ENCODE measurements around the gene TNN.
A peak's percentile ranks its signal among the peaks of the same experiment; 100 is the strongest.

Gene TNN

DNA sequence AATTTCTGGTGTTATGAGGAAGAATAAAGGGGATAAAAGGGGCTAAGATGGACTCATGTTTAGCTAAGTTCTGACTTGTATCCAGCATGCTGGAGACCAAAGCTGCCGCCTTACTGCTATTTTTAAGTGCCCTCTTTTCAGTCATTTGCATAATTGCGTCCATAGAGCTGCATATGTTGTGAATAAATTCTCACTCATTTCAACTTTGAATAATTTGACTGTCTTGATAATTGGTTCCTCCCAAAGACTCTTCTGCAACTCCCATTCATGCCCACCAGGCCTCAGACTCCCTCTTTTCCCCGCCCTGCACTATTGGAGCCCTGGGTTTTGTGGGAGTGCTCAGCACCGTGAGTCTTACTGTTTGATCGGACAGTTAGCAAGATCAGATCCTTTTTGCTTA, 79.9 kb downstream of the TNN start:
- DNase-seq (ENCODE audit: low read depth, low spot score), result no peak

DNA sequence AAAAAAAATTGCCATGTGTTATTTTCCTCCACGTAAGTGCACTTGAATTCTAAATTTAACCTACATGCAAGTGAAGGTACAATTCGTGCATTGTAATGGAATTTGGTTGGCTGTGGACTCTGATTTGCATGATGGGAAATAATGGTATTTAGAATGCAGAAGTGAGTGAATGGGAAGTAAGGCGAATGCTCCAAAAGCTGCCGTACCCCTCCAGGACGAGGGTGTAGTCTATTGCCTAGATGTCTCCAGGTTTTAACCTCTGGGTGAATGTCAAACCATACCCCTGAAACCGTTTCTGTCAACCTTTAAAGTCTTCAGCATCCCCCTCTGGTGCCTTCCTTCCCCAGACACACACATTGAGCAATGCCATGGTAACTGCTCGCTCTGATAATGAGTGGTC, 80.4 kb downstream of the TNN start:
- DNase-seq (ENCODE audit: low read depth, low spot score), result no peak

DNA sequence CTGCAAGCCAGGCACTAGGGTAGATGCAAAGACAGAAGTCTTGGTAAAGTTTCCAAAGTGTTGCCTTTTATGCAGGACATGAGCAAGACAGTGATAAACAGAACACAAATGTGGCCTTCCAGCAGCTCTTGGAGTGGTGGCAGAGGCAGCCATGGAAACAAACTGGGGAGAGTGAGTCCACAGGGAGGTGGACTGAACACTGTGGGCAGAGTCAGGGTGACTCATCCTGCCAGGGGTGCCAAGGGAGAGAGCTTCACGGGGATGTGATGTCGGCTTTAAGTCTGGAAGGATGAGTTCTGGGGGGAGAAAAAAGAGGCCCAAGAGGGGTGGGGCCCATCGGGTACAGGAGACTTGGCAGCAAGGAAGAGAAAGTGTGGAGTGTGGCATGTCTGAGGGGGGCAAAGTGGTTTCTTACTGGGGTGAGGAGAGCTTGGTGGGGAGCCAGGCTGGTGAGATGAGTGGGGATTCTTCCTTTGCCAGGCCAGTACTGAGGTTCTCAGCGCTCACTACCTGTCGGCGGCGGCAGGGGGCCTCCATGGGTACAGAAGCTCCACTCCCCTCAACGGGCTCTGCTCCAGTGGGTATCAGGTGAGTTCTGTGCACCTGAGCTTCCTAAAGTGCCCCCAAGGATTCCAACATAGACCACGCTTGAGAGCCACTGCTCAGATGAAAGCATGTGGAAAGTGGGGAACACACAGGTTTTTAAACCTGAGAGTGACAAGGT, 83.1 kb downstream of the TNN start:
- DNase-seq (ENCODE audit: low read depth, low spot score), result no peak

DNA sequence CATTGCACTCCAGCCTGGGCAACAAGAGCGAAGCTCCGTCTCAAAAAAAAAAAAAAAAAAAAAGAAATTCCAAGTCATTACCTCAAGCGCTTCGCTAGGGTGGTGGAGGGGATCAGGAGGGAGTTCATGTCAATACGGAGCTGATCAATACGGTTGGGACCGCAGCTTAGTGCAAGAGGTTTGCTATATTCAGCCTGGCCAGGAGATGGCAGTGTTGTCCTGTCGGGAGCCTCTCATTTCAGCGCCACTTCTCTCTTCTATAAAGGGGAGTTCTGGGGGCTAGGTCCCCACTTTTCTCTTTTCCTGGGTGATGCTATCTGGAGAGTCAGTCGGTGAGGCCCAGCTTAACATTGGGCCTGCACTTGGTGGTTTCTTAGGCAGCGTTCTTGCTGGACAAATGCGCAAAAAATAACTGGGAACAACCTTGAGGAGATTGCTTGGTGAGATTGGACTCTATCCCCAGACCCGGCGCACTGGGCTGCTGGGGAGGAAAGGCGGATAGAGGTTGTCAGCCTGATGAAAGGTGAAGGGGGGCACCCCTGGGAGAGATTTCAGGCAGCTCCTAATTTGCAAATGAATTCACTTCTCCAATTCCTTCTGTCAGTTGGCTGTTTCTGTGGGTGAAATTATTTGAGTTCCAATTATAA, 84.5 kb downstream of the TNN start:
- peak; percentile 26 for DNase-seq (ENCODE audit: low read depth, low spot score)

DNA sequence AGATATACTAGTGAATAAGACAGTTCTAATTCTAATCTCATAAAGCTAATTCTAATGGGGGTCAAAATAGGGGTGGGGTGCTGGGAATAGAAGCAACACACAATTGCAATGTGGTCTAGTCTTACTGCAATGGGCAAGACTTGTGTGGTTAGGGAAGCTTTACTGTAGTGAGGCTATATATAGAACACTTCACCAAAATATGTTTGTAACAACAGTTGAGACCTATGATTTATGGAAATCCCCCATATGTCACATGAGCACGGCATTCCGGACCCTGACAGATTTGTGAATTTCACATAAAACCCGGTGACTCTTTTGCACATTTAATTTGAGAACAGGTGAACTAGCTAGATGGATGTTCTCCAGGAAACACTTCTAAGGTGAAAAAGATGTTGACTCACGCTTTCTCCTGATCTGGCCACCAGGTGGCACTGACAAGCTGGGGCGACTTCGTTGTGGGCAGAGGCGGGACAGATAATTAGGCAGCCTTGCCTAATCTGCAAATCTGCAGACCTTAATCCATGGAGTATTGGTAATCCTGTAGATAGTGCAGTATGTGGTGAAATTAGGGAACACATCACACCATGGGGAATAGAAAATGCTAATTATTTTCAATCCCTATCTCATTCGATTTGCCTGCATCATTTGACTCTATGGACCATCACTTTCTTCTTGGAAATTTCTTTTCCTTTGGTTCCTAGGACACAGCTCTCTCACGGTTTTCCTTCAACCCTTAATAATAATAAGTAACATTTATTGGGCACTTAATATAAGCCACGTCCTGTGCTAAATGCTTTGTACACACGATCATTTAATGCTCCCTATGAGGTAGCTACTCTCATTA, 87.2 kb downstream of the TNN start:
- DNase-seq (ENCODE audit: low read depth, low spot score), result peak; percentile 64

GRCh38 chr1:175155473-175155856, 87.8 kb downstream of the TNN start:
- no peak for DNase-seq (ENCODE audit: low read depth, low spot score)

- no peak for DNase-seq (ENCODE audit: low read depth, low spot score)
Measured at GRCh38 chr1:175155936-175156335, 88.3 kb downstream of the TNN start.

- no peak for DNase-seq (ENCODE audit: low read depth, low spot score)
Measured at GRCh38 chr1:175157200-175157599, 89.6 kb downstream of the TNN start.

DNA sequence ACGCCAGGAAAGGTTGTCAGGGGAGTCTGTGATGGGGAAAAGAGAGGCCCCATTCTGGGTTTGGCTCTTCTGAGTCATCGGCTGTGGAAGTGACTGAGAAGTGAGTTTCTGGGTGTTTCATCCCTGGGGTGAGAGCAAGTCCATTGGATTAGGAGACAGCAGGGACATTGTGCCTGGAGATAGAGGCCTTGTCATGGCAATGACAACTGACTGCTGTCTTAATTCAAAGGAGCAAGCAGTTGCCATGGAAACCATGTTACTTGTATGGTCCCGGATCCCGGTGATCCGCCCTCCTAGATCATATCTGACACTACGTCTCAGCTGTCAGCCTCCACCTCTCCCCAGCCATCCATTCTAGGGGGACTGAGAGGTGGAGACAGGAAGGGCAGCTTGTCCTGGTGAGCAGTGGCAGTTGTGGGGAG, 90.5 kb downstream of the TNN start:
- DNase-seq (ENCODE audit: low read depth, low spot score), result no peak

DNA sequence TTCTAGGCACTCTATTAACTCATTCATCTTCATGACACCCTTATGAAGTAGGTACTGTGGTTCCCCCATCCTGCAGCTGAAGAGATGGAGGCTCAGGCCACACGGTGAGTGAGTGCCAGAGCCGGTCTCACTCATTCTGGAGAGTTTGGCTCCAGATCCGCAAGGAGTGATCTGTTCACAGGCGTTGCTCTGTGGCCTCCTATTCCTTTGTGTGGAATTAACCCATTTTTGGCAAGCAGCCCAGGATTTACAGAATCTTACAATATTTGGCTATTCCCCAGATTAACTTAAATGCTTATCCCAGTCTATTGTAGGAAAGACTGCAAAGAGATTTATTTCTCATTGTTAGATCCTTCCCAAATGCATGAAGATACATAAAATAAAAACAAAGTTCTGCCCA, 95.3 kb downstream of the TNN start:
- DNase-seq (ENCODE audit: low read depth, low spot score), result no peak

DNA sequence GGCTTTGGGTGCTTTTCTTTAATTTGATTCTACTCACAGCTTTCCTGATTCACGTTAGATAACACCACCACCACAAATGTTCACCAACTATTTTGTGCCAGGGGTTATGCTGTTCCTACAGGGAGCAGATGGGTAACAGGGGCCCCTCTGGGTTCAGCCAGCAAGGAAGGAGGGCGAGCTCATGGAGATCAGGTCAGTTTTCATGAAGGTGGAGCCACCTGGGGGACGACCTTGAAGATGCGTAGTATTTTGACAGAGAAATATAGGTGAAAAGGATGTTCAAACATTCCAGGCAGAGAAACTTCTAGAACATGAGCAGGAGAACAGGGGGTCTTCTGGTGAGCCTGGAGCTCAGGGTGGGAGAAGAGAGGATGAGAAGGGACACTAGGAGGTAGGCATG, 96.1 kb downstream of the TNN start:
- no peak for DNase-seq (ENCODE audit: low read depth, low spot score)

GRCh38 chr1:175164751-175165150, 97.1 kb downstream of the TNN start:
- no peak for DNase-seq (ENCODE audit: low read depth, low spot score)

DNA sequence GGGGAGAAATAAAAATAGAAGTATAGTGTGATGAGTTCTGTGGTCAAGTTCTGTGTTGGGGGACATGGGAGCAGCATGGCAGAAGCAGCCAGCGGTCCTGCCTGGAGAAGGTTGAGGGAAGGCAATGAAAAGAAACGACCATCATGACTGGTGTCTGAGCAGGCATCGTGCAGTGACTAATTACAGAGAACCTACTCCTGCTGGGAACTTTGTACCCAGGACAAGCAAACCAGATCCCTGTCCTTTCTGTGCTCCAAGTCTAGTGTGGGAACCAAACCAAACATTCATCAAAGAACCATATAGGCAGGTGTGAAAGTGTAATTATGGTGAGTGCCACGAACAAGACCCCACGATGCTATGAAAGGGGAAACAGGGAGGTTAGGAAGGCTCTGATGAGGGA, 99.1 kb downstream of the TNN start:
- no peak for DNase-seq (ENCODE audit: low read depth, low spot score)

DNA sequence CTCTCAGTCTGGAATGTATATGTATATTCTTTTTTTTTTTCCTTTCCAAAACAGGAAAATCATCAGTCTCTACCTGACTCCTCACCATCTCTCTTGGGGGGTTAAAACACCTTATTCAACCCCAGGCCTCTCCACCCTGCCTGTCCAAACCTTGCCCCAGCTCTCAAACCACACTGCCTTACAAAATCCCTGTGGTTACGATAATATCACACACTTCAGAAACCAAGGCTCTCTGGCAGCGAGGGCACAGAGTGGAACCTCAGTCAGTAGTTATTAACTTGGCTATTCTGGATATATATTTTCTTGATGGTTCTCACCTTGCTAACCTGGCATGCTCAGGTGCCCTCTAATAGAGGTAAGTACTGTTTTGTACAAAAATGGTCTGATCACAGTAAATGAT, 100.2 kb downstream of the TNN start:
- no peak for DNase-seq (ENCODE audit: low read depth, low spot score)

- DNase-seq (ENCODE audit: low read depth, low spot score), result no peak
Measured at GRCh38 chr1:175168782-175169181, 101.1 kb downstream of the TNN start.

DNA sequence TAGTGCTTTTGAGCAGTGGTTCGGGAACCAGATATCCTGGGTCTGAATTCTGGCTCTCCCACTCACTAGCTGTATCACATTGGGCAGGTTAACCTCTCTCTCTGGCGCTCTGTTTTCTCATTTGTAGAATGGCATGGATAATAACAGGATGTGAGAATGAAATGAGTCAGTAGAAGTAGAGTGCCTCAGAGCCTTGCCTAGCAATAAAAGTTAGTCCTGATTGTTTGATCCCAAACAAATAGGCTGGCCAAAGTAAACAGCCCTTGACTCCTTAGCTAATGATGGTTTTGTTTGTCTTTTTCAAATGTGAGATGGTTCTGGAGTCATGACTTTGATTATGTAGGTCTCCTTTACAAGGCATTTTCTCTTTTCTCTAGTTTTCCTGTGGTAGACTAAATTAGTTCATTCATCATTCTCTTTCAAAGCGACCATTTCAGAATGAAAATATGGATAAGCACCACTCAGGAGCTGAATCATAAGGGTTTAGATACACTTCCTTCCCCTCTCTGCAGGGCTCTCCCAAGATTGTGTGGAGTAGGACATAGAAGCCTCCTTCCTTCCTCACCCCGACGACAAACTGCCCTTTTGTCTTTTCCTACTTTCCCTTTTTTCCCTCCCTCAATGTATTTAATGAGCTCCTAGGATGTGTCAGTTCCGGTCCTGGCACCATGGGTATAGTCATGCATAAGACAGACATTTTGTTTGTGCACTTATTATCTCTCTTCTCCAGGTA, 101.8 kb downstream of the TNN start:
- no peak for DNase-seq (ENCODE audit: low read depth, low spot score)

DNA sequence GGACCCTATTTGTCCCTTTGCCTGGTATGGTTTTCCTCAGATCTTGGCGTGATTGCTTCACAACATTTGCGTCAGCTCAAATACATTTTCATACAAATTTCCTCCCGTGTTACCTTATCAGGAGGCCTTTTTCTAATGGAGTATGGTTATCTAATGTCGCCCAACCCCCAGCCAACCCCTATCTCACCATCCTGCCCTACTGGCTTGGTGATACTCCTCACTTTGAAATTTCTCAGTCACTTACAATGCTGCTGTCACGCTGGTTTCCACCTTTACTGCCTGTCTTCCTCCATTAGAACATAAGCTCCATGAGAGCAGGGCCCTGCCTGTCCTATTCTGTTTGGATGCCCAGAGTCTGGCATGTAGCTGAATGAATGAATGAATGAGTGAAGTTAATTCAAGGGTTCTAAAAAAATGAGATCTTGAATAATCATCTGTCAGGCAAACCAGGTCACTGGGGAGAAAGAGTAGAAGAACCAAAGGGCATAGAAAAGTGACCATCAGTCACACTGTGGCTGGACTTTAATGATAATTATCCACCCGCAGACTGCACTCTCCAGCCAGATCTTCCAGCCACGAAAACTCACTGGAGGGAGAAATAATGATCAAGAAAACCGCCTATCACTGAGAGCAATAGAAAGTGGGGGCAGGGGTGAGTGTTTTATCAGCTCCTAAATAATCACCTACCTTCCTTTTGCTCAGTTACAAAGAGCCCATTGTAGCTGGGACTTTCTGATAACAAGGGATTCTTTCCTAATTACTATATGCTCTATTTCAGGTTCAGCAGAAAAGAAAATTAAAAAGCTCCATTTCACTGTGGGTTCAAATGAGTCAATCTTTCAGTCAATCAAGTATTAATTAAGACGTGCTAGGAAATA, 103.6 kb downstream of the TNN start:
- no peak for DNase-seq (ENCODE audit: low read depth, low spot score)

DNA sequence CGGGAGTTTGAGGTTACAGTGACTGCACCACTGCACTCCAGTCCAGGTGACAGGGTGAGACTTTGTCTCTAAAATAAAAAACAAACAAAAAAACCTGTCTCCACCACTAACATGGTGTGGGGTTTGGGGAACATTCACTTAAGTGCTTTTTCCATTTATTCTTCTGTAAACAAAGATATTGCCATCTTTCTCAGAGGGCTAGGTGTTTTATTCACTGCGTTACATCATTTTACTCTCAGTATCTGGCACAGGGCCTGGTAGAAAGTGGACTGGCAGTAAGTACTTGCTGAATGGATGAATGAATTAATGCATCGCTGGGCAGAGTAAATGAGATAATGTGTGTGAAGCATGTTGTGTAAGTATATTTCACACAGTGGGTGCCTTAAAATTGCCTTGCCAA, 104.9 kb downstream of the TNN start:
- no peak for DNase-seq (ENCODE audit: low read depth, low spot score)

GRCh38 chr1:175173531-175173930, 105.9 kb downstream of the TNN start:
- DNase-seq (ENCODE audit: low read depth, low spot score), result no peak

- no peak for DNase-seq (ENCODE audit: low read depth, low spot score)
Measured at GRCh38 chr1:175174309-175175102, 106.9 kb downstream of the TNN start.
